Measurements from ENCODE around the gene CLASRP.
A peak's percentile ranks its signal among the peaks of the same experiment; 100 is the strongest.

CLASRP gene

DNA sequence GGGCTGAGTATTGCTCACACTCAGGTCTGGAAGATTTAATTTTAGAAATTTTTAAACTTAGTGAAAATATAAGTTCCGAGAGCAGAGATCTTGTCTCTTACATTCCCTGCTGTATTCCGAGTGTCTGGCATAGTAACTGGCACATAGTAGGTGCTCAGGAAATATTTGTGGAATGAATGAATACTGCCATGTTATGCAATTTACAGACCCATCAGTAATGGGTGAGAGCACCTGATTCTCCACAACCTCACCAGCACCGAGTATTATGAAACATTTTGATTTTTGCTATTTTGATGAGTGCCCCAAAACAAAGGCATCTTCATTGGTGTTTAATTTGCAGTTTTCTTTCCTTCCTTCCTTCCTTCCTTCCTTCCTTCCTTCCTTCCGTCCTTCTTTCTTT, 15.8 kb upstream of the CLASRP start:
- no peak for DNase-seq

DNA sequence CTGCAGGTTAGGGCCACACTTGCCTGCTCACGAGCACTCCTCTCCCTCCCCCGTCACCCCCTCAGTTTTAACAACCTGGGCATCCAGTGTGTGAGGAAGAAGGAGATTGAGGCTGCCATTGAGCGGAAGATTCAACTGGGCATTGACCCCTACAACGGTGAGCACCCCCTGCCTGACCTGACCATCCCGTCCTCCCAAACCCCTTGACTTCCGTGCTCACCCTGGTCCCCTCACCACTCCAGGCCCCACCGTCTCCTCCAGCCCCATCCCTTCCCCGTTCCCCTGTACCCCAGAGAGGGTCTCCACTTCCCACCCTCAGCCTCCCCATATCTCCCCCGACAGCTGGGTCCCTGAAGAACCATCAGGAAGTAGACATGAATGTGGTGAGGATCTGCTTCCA, 13.6 kb upstream of the CLASRP start:
- DNase-seq = no peak

GRCh38 chr19:45027371-45027770, 11.5 kb upstream of the CLASRP start:
- no peak for DNase-seq

- DNase-seq = no peak
Observed at GRCh38 chr19:45030825-45031224, 8.0 kb upstream of the CLASRP start.

GRCh38 chr19:45032421-45032820, 6.4 kb upstream of the CLASRP start:
- no peak for DNase-seq

DNA sequence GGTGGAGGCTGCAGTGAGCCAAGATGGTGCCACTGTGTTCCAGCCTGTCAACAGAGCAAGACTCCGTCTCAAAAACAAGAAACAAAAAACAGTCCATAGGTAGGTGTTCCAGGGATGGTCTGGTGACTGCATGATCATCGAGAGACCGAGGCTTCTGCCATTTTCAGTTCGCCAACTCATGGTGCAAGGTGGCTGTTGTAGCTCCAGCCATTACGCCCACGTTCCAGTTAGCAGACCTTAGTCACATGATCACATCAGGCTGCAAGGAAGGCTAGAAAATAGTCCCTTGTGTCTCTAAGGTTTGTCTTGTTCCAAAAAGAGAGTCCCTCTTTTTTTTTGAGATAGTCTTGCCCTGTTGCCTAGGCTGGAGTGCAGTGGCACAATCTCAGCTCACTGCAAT, 3.1 kb upstream of the CLASRP start:
- DNase-seq = no peak

GRCh38 chr19:45037393-45038169, 1.3 kb upstream of the CLASRP start:
- no peak for DNase-seq

GRCh38 chr19:45040059-45040771, 1.4 kb downstream of the CLASRP start:
- no peak for DNase-seq

DNA sequence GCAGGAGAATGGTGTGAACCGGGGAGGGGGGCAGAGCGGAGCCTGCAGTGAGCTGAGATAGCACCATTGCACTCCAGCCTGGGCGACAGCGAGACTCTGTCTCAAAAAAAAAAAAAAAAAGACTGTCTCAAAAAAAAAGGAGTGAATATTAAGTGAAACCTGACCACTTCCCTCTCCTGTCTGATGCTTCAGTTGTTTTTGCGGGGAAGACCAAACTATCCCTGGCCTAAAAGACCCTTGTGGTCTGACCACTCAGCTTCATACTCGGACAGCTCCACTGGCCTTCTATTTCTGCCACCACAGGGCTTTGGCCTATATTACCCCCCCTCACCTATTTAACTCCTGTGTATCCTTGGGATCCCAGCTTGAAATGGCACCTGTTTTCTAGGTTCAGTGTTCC, 2.3 kb downstream of the CLASRP start:
- DNase-seq = no peak

GRCh38 chr19:45045671-45046353, 7.0 kb downstream of the CLASRP start:
- DNase-seq = no peak

GRCh38 chr19:45046355-45046754, 7.5 kb downstream of the CLASRP start:
- DNase-seq = no peak

DNA sequence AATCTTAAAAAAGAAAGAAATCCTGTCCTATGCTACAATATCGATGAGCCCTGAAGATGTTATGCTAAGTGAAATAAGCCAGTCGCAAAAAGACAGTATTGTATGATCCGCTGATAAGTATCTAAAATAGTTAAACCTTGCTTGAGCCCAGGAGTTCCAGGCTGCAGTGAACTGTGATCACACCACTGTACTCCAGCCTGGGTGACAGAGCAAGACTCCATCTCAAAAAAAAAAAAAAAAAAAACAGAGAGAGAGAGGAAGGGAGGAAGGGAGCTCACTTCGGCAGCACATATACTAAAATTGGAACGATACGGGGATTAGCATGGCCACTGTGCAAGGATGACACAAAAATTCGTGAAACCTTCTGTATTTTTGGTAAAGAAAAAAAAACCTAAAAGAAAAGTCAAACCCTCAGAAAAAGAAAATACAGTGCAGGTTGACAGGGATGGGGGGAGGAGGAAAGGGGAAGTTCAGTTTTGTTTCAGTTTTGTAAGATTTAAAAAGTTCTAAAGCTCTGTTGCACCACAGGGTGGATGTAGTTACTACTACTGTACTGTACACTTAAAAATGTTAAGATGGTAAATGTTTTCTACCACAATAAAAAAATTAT, 8.4 kb downstream of the CLASRP start:
- no peak for DNase-seq

GRCh38 chr19:45049073-45049736, 10.4 kb downstream of the CLASRP start:
- no peak for DNase-seq

DNA sequence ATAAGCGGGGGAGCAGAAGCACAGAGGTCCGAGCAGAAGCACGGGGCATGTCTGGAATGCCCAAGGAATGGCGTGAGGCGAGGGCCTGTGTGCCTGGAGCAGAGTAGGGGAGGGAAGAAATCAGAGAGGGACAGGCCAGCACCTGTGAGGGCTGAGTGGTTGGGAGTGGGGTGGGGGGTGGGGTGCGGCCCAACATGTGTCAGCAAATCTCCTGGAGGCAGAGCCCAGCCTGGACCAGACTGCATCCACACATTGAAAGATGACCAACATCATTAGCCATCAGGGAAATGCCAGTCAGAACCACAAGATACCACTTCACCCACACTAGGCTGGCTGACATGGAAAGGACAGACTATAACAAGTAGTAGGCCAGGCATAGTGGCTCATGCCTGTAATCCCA, 11.2 kb downstream of the CLASRP start:
- no peak for DNase-seq

DNA sequence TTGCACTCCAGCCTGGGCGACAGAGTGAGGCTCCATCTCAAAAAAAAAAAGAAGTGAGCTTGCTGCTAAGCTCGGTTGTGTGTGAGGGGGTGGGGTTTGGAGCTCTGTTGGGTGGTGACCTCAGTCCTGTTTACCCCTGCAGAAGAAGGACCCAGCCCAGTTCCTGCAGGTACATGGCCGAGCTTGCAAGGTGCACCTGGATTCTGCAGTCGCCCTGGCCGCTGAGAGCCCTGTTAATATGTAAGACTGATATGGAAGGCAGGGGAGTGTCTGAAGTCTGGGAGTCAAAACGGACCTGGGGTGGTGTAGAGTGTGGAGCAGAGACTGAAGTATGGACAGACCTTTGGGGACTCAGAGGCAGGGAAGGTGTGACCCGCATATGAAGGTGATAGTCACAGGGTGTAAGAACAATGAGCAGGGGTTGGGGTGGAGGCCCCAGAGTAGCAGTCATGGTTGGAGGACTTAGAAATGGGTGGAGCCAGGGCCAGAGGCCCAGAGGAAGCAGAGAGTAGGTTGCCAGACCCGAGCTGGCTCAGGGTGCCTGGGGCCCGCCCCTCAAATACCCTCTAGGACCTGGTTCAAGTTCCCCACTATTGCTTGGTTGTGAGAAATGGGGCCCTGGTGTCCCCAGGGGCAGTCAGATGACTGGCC, 13.2 kb downstream of the CLASRP start:
- DNase-seq = no peak

DNA sequence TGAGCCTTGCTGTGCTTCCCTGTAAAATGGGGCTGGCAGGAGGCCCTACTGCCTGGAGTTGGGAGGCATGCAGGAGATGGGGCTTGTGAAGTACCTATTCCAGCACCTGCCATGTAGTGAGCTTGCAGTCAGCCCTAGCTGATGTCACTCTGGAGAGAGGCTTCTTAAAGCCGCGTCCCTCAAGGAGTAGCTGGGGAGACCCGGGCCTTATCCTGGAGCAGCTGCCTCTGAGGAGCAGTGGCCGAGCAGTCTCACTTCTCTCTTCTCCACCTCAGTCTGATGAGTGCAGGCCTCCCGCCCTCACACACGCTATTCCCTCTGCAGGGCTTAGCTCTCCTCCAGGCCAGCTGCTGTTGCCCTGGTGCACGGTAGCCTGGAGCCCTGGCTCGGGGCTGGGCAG, 18.0 kb downstream of the CLASRP start:
- DNase-seq = no peak

DNA sequence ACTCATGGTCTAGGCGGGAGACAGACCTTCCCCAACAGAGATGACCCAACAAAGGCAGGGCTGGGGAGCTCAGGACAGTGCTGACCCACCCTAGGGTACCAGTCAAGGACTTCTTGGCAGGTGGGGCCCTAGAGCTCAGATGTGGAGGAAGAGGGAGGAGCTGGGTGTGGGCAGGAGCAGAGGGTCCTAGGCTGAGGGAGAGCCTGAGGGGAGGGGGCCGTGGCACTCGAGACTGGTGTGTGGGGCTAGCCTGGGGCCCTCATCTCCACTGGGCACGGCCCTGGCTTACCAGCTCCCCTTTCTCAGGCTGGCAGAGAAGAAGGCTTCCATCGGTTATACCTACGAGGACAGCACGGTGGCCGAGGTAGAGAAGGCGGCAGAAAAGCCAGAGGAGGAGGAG, 18.6 kb downstream of the CLASRP start:
- DNase-seq = no peak

DNA sequence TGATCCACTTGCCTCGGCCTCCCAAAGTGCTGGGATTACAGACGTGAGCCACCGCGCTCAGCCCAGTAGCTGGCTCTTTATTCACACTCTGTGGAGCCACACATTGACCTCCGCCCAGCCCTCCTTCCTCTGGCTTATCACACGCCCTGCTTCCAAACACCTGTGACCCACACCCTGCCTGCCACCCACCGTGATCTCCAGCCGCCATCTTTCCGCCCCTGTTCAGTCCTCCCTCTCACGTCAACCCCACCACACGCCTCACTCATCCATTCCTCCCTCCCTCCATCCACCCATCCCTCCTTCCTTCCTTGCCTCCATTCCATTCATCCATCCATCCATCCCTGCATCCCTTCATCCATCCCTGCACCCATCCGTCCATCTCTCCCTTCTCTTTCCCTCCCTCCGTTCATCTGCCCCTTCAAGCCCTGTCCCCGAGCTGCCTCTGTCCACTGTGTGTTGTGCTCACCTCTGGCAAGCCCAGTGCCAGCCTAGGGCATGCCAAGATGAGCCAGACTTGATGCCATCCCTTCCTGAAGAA, 19.8 kb downstream of the CLASRP start:
- no peak for DNase-seq

GRCh38 chr19:45059258-45059965, 20.6 kb downstream of the CLASRP start:
- DNase-seq = peak; percentile 90

GRCh38 chr19:45061965-45062364, 23.1 kb downstream of the CLASRP start:
- DNase-seq = no peak
